ENCODE measurements around the gene GNAO1.

The GNAO1 gene

GRCh38 chr16:56303880-56304279 lies 112.6 kb downstream of the GNAO1 start:
- Histone ChIP-seq H3K27me3 (ENCODE audit: control insufficient read depth in 1 of 2, insufficient read depth in 2 of 2, low read length in 2 of 2) (no peaks in the 10 kb centered on the region), H3K4me1 (ENCODE audit: control insufficient read depth in 1 of 2, insufficient read depth in 2 of 2, low read length in 2 of 2) (no peaks in the 10 kb centered on the region), H3K4me3 (ENCODE audit: low read depth in 1 of 2, low read length in 2 of 2) (no peak overlapping the region), H3K9me3 (ENCODE audit: control insufficient read depth in 1 of 2, low read length in 2 of 2) (no peaks in the 10 kb centered on the region), H3K27ac (ENCODE audit: low read depth, low read length) (no peak overlapping the region), H3K36me3 (ENCODE audit: control insufficient read depth in 1 of 2, insufficient read depth in 2 of 2, low read length in 2 of 2) (no peaks in the 10 kb centered on the region), H3K9ac (ENCODE audit: low read depth in 1 of 2, low read length in 2 of 2) (no peak overlapping the region)

DNA sequence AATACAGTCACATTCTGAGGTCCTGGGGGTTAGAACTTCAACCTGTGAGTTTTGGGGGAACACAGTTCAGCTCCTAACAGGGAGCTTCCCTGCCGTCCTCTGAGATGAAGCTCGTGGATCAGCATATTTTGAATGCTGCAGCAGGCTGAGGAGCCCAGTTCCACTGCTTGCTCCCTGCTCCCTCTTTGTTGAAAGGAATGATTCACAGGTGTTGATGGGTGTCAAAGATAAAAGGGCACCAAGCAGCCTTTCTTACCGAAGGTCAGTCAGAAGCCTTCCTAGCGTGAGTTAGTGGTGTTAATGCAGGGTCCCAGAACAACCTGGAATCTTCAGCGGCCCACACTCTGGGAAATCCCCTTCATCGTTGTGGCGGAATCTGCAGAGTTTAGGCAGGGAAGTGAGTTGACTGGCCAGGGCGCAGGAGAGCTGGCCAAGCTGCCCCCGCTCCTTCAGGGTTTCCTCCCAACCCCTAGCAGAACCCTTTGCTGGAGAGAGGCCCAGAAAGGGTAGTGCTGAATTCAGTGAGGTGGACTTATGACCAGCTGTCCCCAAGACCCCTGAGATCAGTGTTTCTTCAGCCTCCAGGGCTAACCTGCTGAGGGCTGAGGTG lies 114.8 kb downstream of the GNAO1 start:
- no peaks in the 10 kb centered on the region for H3K36me3 ChIP-seq (ENCODE audit: control insufficient read depth in 1 of 2, insufficient read depth in 2 of 2, low read length in 2 of 2)
- H3K4me1 ChIP-seq (ENCODE audit: control insufficient read depth in 1 of 2, insufficient read depth in 2 of 2, low read length in 2 of 2) = no peaks in the 10 kb centered on the region
- H3K27ac ChIP-seq (ENCODE audit: low read depth, low read length) = no peak overlapping the region
- H3K4me3 ChIP-seq (ENCODE audit: low read depth in 1 of 2, low read length in 2 of 2) = no peak overlapping the region
- no peaks in the 10 kb centered on the region for H3K27me3 ChIP-seq (ENCODE audit: control insufficient read depth in 1 of 2, insufficient read depth in 2 of 2, low read length in 2 of 2)
- H3K9ac ChIP-seq (ENCODE audit: low read depth in 1 of 2, low read length in 2 of 2) = no peak overlapping the region
- no peaks in the 10 kb centered on the region for H3K9me3 ChIP-seq (ENCODE audit: control insufficient read depth in 1 of 2, low read length in 2 of 2)

DNA sequence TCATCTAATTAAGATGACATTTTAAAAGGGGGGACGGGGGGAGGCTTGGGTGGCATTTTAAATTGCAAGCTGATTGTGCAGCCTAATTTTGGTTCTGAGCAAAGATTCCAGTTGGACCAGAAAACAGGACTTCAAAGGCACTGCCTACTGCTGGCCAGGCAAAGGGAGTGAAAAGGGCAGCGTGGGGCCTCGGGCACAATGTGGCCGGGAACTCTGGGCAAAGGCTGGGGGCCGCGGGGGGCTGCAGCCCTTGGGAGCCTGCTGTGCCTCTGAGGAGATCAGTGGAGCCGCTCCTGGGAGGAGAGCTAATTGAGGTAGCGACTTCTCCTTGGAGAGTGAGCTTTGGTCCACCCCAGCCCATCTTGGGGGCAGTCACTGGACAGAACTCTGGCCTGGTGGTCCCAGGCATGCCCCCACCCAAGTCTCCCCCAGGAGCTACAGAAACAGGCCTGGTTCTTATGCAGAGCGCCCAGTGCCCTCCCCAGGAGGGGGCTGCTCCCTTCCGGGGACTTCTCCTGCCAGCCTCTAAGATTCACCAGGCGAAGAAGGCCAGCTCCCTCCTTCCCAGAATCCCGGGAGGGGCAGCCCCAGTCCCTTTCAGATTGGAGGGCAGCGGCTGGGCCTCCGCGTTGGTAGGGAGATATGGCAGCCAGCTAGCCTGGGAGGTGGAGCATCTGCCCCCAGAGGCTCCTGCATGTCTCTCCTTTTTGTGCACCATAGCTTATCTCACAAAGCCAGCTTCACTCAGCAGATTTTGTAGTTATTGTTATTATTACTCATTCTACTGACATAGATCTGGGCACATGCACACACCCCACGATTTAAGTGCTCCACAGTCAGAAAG lies 115.6 kb downstream of the GNAO1 start:
- H3K4me1 ChIP-seq (ENCODE audit: control insufficient read depth in 1 of 2, insufficient read depth in 2 of 2, low read length in 2 of 2) = no peaks in the 10 kb centered on the region
- H3K9ac ChIP-seq (ENCODE audit: low read depth in 1 of 2, low read length in 2 of 2) = no peak overlapping the region
- H3K27ac ChIP-seq (ENCODE audit: low read depth, low read length) = no peak overlapping the region
- no peaks in the 10 kb centered on the region for H3K36me3 ChIP-seq (ENCODE audit: control insufficient read depth in 1 of 2, insufficient read depth in 2 of 2, low read length in 2 of 2)
- H3K27me3 ChIP-seq (ENCODE audit: control insufficient read depth in 1 of 2, insufficient read depth in 2 of 2, low read length in 2 of 2) = no peaks in the 10 kb centered on the region
- no peaks in the 10 kb centered on the region for H3K9me3 ChIP-seq (ENCODE audit: control insufficient read depth in 1 of 2, low read length in 2 of 2)
- no peak overlapping the region for H3K4me3 ChIP-seq (ENCODE audit: low read depth in 1 of 2, low read length in 2 of 2)

DNA sequence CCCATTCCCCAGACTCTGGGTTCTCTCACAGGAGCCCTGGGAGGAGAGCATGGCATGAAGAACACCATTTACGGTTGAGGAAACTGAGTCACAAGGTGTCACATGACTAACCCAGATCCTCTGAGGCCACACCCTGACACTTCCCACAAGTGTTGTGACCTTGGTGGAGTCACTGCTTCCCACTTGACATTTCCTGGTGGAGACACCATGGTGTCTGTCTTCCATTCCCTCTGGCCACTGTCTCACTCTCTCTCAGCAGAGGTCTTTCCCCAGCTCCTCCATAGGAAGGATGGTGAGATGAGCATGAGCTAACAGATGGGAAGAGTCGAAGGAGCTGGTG lies 116.2 kb downstream of the GNAO1 start:
- no peaks in the 10 kb centered on the region for H3K27me3 ChIP-seq (ENCODE audit: control insufficient read depth in 1 of 2, insufficient read depth in 2 of 2, low read length in 2 of 2)
- H3K4me3 ChIP-seq (ENCODE audit: low read depth in 1 of 2, low read length in 2 of 2) = no peak overlapping the region
- no peaks in the 10 kb centered on the region for H3K36me3 ChIP-seq (ENCODE audit: control insufficient read depth in 1 of 2, insufficient read depth in 2 of 2, low read length in 2 of 2)
- H3K9ac ChIP-seq (ENCODE audit: low read depth in 1 of 2, low read length in 2 of 2) = no peak overlapping the region
- no peaks in the 10 kb centered on the region for H3K4me1 ChIP-seq (ENCODE audit: control insufficient read depth in 1 of 2, insufficient read depth in 2 of 2, low read length in 2 of 2)
- H3K27ac ChIP-seq (ENCODE audit: low read depth, low read length) = no peak overlapping the region
- H3K9me3 ChIP-seq (ENCODE audit: control insufficient read depth in 1 of 2, low read length in 2 of 2) = no peaks in the 10 kb centered on the region

DNA sequence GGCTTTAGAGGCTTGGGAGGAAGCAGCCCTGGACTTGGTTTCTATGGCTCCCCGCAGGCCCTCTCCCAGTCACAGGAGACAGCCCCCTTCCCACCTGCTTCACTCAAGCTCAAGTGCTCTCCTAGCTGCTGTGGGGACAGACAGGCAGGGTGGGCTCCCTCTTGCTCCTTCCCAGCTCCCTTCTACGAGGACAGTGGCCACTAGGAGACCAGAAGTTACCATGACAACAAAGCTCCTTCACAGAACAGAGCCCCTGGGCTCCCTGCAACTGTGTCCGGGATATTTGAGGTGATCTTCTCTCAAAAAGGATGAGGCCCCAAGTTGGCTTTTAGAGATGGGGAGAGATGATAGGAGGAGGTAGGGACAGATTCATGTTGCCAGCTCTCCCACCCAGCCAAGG lies 117.7 kb downstream of the GNAO1 start:
- Histone ChIP-seq H3K9ac (ENCODE audit: low read depth in 1 of 2, low read length in 2 of 2) (no peak overlapping the region), H3K27me3 (ENCODE audit: control insufficient read depth in 1 of 2, insufficient read depth in 2 of 2, low read length in 2 of 2) (no peaks in the 10 kb centered on the region), H3K9me3 (ENCODE audit: control insufficient read depth in 1 of 2, low read length in 2 of 2) (no peaks in the 10 kb centered on the region), H3K4me1 (ENCODE audit: control insufficient read depth in 1 of 2, insufficient read depth in 2 of 2, low read length in 2 of 2) (no peaks in the 10 kb centered on the region), H3K36me3 (ENCODE audit: control insufficient read depth in 1 of 2, insufficient read depth in 2 of 2, low read length in 2 of 2) (no peaks in the 10 kb centered on the region), H3K27ac (ENCODE audit: low read depth, low read length) (no peak overlapping the region), H3K4me3 (ENCODE audit: low read depth in 1 of 2, low read length in 2 of 2) (no peak overlapping the region)

- Histone ChIP-seq H3K9me3 (ENCODE audit: control insufficient read depth in 1 of 2, low read length in 2 of 2) (no peaks in the 10 kb centered on the region), H3K27ac (ENCODE audit: low read depth, low read length) (no peak overlapping the region), H3K9ac (ENCODE audit: low read depth in 1 of 2, low read length in 2 of 2) (no peak overlapping the region), H3K36me3 (ENCODE audit: control insufficient read depth in 1 of 2, insufficient read depth in 2 of 2, low read length in 2 of 2) (no peaks in the 10 kb centered on the region), H3K27me3 (ENCODE audit: control insufficient read depth in 1 of 2, insufficient read depth in 2 of 2, low read length in 2 of 2) (no peaks in the 10 kb centered on the region), H3K4me1 (ENCODE audit: control insufficient read depth in 1 of 2, insufficient read depth in 2 of 2, low read length in 2 of 2) (no peaks in the 10 kb centered on the region), H3K4me3 (ENCODE audit: low read depth in 1 of 2, low read length in 2 of 2) (no peak overlapping the region)
These were observed 119.4 kb downstream of the GNAO1 start for GRCh38 chr16:56310690-56311089.

GRCh38 chr16:56311208-56312027 lies 120.1 kb downstream of the GNAO1 start:
- H3K27ac ChIP-seq (ENCODE audit: low read depth, low read length) = no peak overlapping the region
- no peaks in the 10 kb centered on the region for H3K36me3 ChIP-seq (ENCODE audit: control insufficient read depth in 1 of 2, insufficient read depth in 2 of 2, low read length in 2 of 2)
- H3K27me3 ChIP-seq (ENCODE audit: control insufficient read depth in 1 of 2, insufficient read depth in 2 of 2, low read length in 2 of 2) = no peaks in the 10 kb centered on the region
- no peak overlapping the region for H3K9ac ChIP-seq (ENCODE audit: low read depth in 1 of 2, low read length in 2 of 2)
- H3K4me1 ChIP-seq (ENCODE audit: control insufficient read depth in 1 of 2, insufficient read depth in 2 of 2, low read length in 2 of 2) = no peaks in the 10 kb centered on the region
- H3K4me3 ChIP-seq (ENCODE audit: low read depth in 1 of 2, low read length in 2 of 2) = no peak overlapping the region
- H3K9me3 ChIP-seq (ENCODE audit: control insufficient read depth in 1 of 2, low read length in 2 of 2) = no peaks in the 10 kb centered on the region

GRCh38 chr16:56312028-56312300 lies 120.7 kb downstream of the GNAO1 start:
- H3K36me3 ChIP-seq (ENCODE audit: control insufficient read depth in 1 of 2, insufficient read depth in 2 of 2, low read length in 2 of 2) = no peaks in the 10 kb centered on the region
- no peak overlapping the region for H3K4me3 ChIP-seq (ENCODE audit: low read depth in 1 of 2, low read length in 2 of 2)

GRCh38 chr16:56312556-56312955 lies 121.3 kb downstream of the GNAO1 start:
- Histone ChIP-seq H3K27ac (ENCODE audit: low read depth, low read length) (no peak overlapping the region), H3K27me3 (ENCODE audit: control insufficient read depth in 1 of 2, insufficient read depth in 2 of 2, low read length in 2 of 2) (no peaks in the 10 kb centered on the region), H3K4me1 (ENCODE audit: control insufficient read depth in 1 of 2, insufficient read depth in 2 of 2, low read length in 2 of 2) (no peaks in the 10 kb centered on the region), H3K4me3 (ENCODE audit: low read depth in 1 of 2, low read length in 2 of 2) (no peak overlapping the region), H3K9me3 (ENCODE audit: control insufficient read depth in 1 of 2, low read length in 2 of 2) (no peaks in the 10 kb centered on the region), H3K9ac (ENCODE audit: low read depth in 1 of 2, low read length in 2 of 2) (no peak overlapping the region), H3K36me3 (ENCODE audit: control insufficient read depth in 1 of 2, insufficient read depth in 2 of 2, low read length in 2 of 2) (no peaks in the 10 kb centered on the region)

More at GRCh38 chr16:56312028-56312300, 120.7 kb downstream of the GNAO1 start:
- no peaks in the 10 kb centered on the region for H3K4me1 ChIP-seq (ENCODE audit: control insufficient read depth in 1 of 2, insufficient read depth in 2 of 2, low read length in 2 of 2)
- H3K9ac ChIP-seq (ENCODE audit: low read depth in 1 of 2, low read length in 2 of 2) = no peak overlapping the region
- H3K27me3 ChIP-seq (ENCODE audit: control insufficient read depth in 1 of 2, insufficient read depth in 2 of 2, low read length in 2 of 2) = no peaks in the 10 kb centered on the region
- no peak overlapping the region for H3K27ac ChIP-seq (ENCODE audit: low read depth, low read length)
- H3K9me3 ChIP-seq (ENCODE audit: control insufficient read depth in 1 of 2, low read length in 2 of 2) = no peaks in the 10 kb centered on the region

GRCh38 chr16:56314244-56314850 lies 123.1 kb downstream of the GNAO1 start:
- H3K4me1 ChIP-seq (ENCODE audit: control insufficient read depth in 1 of 2, insufficient read depth in 2 of 2, low read length in 2 of 2) = no peaks in the 10 kb centered on the region
- H3K36me3 ChIP-seq (ENCODE audit: control insufficient read depth in 1 of 2, insufficient read depth in 2 of 2, low read length in 2 of 2) = no peaks in the 10 kb centered on the region
- H3K27ac ChIP-seq (ENCODE audit: low read depth, low read length) = no peak overlapping the region
- H3K9ac ChIP-seq (ENCODE audit: low read depth in 1 of 2, low read length in 2 of 2) = no peak overlapping the region
- H3K27me3 ChIP-seq (ENCODE audit: control insufficient read depth in 1 of 2, insufficient read depth in 2 of 2, low read length in 2 of 2) = no peaks in the 10 kb centered on the region
- no peaks in the 10 kb centered on the region for H3K9me3 ChIP-seq (ENCODE audit: control insufficient read depth in 1 of 2, low read length in 2 of 2)
- no peak overlapping the region for H3K4me3 ChIP-seq (ENCODE audit: low read depth in 1 of 2, low read length in 2 of 2)

Measured in duodenal mucosa (tissue), 2 donors.